Astrocyte of the cerebellum (primary cell): ENCODE measurements around the gene IL1A.

Experiments used
- DNase-seq: peaks from one replicate; pipeline ENCODE4 v3.0.0-alpha.2; 2011; ENCODE audit warnings: low read depth
- H3K4me3 ChIP-seq: 2 replicates; pipeline ENCODE4 v1.5.1; 2011; ENCODE audit warnings: mild to moderate bottlenecking, low read depth, low read length, moderate library complexity
- CTCF ChIP-seq: IDR thresholded peaks from 2 replicates; pipeline ENCODE4 v1.5.1; 2012; ENCODE audit warnings: low read length, low read depth, moderate library complexity, mild to moderate bottlenecking; ENCODE audit errors: missing control alignments
- in situ Hi-C: cut with HindIII; loops from 2 replicates; pipeline ENCODE4 v1.10.0; 2017; ENCODE audit warnings: low sequenced_read_pairs

IL1A gene

GRCh38 chr2:112792419-112792818 is 8.1 kb upstream of the IL1A start:
- TF ChIP-seq CTCF: no peak
- H3K4me3 ChIP-seq: no peak overlapping the region
- in situ Hi-C loops: no loop called here
- no peak for DNase-seq

DNA sequence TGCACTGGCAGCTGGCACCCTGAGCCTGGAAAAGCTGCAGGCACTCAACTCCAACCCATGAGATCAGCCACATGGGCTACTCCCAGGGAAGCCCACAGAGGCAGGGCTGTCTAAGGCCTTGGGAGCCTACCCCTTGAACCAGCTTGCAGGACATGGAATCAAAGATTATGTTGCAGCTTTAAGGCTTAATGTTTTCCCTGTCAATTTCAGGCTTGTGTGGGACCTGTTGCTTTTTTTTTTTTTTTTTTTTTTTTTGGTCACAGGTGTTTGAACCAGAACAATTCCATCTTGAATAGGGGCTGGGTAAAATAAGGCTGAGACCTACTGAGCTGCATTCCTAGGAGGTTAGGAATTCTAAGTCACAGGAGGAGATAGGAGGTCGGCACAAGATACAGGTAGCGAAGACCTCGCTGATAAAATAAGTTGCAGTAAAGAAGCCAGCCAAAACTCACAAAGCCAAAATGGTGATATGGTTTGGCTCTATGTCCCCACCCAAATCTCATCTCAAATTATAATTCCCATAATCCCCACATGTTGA is 7.5 kb upstream of the IL1A start:
- in situ Hi-C loops: no loop called here

GRCh38 chr2:112791019-112791418 is 6.7 kb upstream of the IL1A start:
- DNase-seq: no peak
- in situ Hi-C loops: no loop called here
- no peak for TF ChIP-seq CTCF
- no peak overlapping the region for H3K4me3 ChIP-seq

More for the DNA sequence above, 7.5 kb upstream of the IL1A start:
- no peak for DNase-seq
- no peak for TF ChIP-seq CTCF
- no peak overlapping the region for H3K4me3 ChIP-seq

- in situ Hi-C loops: no loop called here
- no peak for DNase-seq
- H3K4me3 ChIP-seq: no peak overlapping the region
- no peak for TF ChIP-seq CTCF
Measured at GRCh38 chr2:112790305-112790704, 6.0 kb upstream of the IL1A start.

DNA sequence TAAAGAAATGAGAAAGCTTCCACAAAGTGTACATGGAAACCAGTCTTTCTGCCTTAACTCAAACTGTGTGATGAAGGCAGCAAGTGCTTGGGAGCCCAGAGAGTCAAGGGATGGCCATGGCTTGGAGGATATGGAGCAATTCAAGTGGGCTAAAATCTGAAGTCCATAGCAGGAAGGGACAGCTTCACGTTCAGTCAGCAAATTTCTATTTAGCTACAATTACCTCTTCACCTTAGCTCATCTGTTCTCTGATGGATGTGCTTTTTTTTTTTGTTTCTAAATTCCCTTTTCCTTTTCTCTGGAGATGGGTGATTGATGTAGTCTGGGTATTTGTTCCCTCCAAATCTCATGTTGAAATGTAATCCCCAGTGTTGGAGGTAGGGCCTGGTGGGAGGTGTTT is 4.9 kb upstream of the IL1A start:
- no peak overlapping the region for H3K4me3 ChIP-seq
- DNase-seq: no peak
- in situ Hi-C loops: loop anchor here (5.0 kb wide), 1 partner anchor 37 kb away; no protein-coding TSS in a partner anchor
- TF ChIP-seq CTCF: no peak

DNA sequence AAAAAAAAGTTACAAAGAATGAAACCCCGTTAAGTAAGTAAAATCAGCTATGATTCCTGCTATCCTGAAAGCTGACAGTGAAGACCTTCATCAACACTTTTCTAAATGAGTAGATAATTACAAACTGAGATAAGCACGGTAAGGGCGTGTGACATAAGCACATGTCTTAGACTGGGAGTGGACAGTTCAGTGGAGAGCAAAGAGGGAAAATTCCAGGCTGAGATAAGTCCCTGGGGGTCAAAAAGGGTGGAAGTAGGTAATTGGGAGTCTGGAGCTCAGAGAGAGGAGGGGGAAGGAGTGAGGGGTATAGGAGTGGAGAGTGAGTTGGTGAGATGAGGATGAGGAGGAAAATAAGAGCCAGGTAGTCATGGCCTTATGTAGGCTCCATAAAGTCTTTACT is 4.4 kb upstream of the IL1A start:
- H3K4me3 ChIP-seq: no peak overlapping the region
- DNase-seq: no peak
- in situ Hi-C loops: loop anchor here (5.0 kb wide), 1 partner anchor 36 kb away; no protein-coding TSS in a partner anchor
- no peak for TF ChIP-seq CTCF
